T-helper 1 cell treated with Interleukin-12 subunit alpha and Interleukin-12 subunit beta and Interleukin-4 antibody, amounts not matched to agents 30 ng/mL and 1 ng/mL, for 36 hours (primary cell): ENCODE data around the gene QRICH1. TPM values are rescaled to one million over a fixed set of nuclear protein-coding genes. Genes with fewer than 3 reads are reported as not detected.

ENCODE experiments used
- intact Hi-C: fragments of 100-400 bp; cut with micrococcal nuclease; formaldehyde crosslinking; loops from one replicate; pipeline ENCODE4 v1.15.1; 2024
- total RNA-seq: library from RNA; stranded (reverse); gene quantifications from 2 replicates; pipeline ENCODE4 v1.2.3, GENCODE V29; 2022

Gene QRICH1
- total RNA-seq, 1 donor from 2014 or later: 150 TPM

DNA sequence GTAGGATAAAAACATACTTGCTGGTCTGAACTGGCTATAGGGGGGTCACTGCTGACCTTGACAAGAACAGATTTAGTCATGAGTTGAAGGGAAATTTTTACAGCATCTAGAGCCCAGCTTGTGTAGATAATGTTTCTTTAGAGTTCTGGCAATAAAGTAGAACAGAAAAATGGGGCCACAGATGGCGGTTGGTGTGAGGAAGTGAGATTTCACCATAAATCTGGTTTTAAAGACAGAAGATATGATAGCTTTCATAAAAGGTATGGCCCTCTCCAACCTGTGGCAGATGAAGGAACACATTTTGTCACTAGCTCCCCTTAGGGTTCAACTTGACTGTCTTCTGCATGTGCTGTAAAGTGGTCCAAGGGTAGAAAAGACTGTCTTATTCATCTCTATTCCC lies 40.3 kb downstream of the QRICH1 start:
- intact Hi-C loops: no loop called here

DNA sequence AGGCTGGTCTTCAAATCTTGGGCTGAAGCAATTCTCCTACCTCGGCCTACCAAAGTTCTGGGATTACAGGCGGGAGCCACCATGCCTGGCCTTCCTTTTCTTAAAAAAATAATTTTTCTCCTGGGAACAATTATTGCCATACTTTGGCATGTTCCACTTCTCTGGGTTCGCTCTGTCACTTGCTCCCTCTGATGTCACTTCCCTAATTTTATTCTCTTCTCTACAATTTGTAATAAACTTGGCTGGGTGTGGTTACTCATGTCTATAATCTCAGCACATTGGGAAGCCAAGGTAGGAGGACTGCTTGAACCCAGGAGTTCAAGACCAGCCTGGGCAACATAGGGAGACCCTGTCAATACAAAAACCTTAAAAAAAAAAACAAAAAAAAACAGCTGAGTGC lies 58.6 kb downstream of the QRICH1 start:
- intact Hi-C loops: no loop called here

DNA sequence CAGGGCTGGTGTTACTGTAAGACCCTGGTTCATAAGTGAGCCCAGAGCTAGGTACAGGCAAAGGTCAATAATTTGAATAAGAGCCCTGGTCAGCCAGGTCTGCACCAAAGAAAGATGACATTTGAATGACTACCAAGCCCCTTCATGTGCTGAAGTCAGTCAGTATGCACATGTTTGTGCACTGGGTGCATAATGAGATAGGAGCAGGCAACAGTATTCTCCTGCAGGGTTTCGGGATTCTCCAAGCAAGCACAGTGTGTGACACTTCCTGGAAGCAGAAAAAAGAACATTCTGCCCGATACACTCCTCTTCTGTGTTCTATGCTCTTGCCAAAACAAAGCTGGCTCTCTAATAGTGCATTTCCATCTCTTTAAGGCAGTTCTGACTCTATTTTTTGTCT lies 59.2 kb downstream of the QRICH1 start:
- intact Hi-C loops: no loop called here

DNA sequence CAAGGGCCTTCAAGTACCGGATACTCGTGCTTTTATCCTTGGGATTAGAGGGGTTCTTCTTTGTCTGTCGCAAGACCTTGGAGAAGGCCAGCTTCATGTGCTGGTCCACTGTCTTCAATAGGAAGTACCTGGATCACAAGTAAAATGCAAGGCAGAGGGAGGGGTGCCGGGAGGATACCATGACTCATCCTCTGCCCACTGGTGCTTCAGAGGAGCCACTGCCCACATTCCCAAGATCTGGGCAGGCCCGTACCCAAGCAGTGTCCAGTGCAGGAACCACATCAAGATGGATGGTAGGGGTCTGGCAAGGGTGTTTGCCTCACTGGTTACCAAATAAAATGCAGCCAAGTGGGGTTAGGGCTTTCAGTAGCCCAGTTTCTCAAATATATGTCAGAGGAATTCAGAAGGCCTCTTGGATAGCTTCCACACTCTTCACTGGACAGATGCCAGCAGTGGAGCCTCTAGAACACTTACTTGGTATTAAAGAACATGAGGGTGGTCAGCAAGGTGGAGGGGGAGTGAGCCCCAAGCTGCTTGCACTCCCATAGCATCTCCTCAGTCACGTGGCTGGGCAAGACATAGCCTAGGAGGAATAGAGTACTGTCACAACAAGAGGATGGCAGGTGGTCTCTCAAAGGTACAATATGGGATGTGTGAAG lies 61.1 kb downstream of the QRICH1 start:
- intact Hi-C loops: no loop called here

DNA sequence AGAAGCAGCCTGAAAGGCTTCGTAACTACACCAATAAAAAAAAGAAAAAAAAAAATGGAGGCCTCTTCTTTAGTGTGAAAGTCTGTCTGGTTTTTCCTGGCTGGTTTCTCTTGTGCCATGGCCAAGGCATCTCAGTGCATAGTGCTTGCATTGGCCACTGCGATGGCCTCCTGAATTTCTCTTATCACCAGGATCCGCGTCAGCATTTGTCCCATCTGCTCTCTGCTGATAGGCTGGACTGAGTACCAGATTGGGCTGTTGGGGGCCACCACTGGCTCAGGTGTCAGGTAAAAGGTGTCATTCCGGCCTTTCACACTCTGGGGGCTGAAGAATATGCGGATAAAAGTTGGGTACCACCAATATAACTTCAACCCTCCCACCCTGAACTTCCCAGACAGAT lies 63.5 kb downstream of the QRICH1 start:
- intact Hi-C loops: no loop called here

DNA sequence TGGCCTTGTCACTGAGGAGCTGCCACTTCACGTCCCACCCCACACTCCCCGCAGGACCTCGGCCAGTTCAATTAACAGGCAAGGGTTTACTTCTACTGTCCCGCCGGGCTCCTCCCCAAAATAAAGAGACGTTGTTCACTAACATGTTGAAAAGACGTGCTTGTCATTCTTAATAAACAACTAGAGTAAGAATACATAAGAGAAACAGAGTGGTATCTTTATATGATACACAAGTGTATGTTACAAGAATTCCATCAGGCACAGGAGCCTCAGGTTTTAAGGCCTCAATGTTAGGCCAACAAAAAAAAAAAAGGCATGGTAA lies 64.3 kb downstream of the QRICH1 start:
- intact Hi-C loops: loop anchor here (1.0 to 10.0 kb wide), 14 partner anchors 8 to 1265 kb away; partner anchors contain the start of genes CDC25A, DAG1, GNAI2 and GPX1

DNA sequence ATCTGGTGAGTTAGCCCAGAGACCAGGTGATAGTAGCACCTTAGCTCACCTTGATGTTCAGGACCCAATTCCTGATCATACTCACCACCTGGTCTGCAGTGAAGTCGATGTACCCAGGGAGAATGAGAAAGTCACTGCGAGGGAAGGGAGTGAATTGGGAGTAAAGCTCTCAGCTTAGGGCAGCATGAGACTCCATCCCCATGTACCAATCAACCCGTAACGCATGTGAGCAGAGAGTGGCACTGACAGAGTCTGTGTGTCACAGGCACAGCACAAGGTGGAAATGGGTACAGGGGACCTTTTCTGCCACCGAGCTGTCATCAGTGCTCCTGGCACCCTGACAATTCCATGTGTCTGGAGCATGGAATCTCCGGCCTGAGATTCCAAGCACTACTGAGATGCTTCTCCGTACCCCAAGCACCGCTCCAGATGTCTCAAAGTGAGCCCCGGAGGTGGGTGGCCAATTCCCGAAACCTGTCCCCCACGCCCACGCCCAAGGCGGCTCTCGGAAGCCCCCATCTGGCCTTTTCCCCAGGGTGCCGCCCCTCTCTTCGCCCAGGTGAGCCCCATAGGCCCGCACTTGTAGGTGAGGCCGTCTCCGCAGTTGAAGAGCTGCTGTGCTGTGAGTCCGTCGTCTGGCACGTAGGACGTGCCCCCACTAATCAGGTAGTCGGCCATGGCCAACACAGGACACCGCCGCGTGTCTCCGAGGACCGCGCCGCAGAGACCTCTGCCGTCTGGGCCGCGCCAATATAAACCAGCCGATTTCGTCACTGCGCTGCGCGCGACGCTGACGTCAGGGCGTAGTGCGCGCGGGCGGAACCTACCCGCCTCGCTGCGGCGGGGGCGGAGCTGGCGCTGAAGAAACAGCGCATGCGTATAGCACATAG lies 65.0 kb downstream of the QRICH1 start, which contains the start of gene IMPDH2:
IMPDH2 (minus strand) TSS at position 726 of the 890 bp plus-strand sequence; CDS start at position 678, 48 bp downstream.
- intact Hi-C loops: loop anchor here (1.0 to 10.0 kb wide), 14 partner anchors 8 to 1266 kb away; partner anchors contain the start of genes CDC25A, DAG1, GNAI2 and GPX1

DNA sequence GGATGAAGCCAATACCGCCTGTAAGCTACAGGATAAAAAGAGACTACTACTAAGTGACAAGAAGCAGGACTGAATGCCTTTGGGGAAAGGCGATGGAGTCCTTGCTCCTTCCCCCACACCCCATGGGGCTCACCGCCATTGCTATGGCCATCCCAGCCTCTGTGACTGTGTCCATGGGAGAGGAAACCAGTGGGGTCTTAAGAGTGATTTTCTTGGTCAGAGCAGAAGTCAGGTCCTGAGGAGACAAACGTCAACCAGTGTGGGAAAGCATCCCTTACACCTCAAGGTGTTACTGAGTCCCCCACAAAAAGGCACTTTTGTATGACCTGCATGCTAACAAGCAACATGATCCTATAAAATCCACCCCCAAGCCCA lies 65.6 kb downstream of the QRICH1 start:
- intact Hi-C loops: loop anchor here (2.0 to 10.0 kb wide), 7 partner anchors 313 to 1267 kb away; partner anchors contain the start of genes CDC25A, DAG1, GNAI2 and GPX1

DNA sequence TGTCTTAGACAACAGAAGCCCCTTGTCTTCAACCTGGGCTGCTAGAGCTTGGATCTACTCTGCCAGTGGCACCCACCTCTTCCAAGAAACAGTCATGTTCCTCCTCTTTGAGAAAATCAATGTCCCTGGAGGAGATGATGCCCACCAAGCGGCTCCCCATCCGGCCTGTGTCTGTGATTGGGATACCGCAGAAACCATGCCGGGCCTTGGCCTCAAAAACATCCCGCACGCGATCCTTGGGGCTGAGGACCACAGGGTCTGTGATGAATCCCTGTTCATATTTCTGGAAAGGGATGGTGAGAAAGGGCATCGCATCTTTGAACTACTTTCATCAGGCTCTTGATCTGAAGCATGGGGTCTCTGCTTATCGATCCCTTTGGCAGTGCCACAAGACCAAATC lies 66.2 kb downstream of the QRICH1 start:
- intact Hi-C loops: loop anchor here (2.0 to 10.0 kb wide), 7 partner anchors 313 to 1267 kb away; partner anchors contain the start of genes CDC25A, DAG1, GNAI2 and GPX1

DNA sequence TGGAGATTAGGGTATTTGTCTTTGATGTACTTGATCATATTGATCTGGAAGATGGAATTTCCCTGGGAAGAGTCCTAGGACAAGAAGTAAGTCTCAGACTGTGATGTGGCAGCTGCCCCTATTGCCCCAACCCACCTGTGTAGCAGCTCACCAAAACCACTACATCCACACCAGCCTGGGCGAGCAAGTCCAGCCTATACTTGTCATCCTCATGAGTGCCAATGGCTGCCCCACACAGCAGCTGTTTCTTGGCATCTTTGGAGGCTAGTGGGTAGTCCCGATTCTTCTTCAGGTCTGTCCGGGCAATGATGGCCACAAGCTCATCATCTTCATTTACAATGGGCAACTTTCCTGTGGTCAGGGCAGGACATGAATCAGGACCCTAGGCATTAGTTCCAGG lies 67.3 kb downstream of the QRICH1 start:
- intact Hi-C loops: loop anchor here (5.0 to 10.0 kb wide), 4 partner anchors 331 to 1268 kb away; partner anchors contain the start of genes CDC25A, GNAI2, GPX1 and HYAL3

DNA sequence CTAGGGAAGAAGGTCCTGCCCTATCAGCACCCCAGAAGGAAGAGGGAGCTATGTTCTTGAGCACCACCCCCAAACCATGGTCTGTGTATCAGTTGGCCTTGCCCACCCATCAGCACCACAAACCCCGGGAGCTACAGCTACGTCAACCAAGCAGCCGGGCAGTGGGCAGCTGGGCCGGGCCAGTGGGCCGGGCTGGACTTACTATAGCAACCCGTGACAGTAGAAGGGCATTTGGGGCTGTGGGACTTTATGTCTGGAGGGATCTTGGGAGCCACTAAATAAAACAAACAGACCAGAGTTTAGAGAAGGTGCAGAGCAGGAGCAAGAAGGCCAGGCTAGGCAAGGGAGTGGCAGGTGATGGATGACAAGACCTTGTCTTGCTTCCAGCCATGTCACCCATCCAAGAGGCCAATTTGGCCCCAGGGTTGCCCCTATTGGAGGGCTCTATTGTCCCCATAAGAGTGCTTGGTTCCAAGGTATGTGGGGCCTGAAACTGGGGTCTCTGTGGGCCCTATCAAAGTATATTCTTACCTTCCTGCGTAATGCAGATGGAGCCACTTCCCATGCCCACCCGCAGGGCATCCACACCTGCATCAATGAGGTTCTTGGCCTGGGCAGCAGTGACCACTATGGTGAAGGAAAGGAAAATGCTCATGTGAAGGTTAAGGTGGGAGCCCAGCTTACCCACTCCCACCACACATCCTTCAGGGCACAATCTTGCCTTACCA lies 67.9 kb downstream of the QRICH1 start:
- intact Hi-C loops: loop anchor here (5.0 to 10.0 kb wide), 4 partner anchors 331 to 1269 kb away; partner anchors contain the start of genes CDC25A, GNAI2, GPX1 and HYAL3

DNA sequence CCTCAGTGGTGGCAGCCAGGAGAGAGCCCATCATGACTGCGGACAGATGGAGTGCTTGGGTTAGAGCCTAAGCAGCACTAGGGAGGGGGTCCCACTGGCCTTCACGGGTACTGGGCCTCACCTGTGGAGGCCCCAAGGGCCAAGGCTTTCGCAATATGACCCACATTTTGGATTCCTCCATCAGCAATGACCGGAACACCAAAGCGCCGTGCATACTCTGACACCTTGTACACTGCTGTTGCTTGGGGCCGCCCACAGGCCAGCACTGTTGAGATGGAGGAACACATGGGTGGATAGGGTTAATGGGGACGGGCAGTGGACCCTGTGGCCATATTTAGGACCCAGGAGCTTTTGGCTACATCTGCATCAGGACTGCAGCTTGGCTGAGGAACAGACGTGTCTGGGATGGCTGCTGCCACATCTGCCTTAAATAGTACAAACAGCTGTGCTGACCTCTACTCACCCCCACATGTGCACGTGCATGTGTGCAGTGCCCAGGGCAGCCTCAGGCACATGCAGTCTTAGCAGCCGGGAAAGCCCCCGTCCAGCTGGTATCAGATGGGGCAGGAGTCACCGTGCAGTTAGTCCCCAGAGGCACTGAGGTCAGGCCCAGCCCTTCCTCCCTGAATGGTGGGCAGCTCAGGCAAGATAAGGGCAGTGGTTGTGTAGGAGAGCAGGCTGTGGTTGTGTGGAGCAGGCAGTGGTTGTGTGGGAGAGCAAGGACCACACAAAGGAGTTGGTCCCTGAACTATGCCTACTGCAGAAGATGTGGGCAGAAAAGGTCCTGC lies 68.7 kb downstream of the QRICH1 start:
- intact Hi-C loops: loop anchor here (5.0 to 10.0 kb wide), 4 partner anchors 332 to 1270 kb away; partner anchors contain the start of genes CDC25A, GNAI2, GPX1 and HYAL3

DNA sequence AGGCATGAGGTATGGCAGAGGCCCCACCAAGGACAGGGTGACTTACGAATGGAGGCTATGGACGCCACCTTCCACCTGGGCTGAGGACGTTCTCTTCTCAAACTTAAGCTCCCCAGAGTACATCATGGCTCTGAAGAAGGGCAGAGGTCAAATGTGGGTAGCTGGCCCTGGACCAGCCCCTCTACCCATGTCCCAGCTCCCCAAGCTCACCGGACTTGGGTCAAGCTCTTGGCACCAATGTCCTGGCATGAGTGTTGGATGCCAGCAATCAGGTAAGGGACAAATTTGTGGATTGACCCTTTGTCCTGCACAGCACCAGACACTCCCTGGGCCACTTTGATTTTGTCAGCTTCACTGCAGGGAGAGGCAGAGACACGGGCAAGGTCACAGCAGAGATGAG lies 69.4 kb downstream of the QRICH1 start:
- intact Hi-C loops: loop anchor here (5.0 to 10.0 kb wide), 3 partner anchors 698 to 1270 kb away; partner anchors contain the start of genes CDC25A, GMPPB, HYAL3 and IFRD2

DNA sequence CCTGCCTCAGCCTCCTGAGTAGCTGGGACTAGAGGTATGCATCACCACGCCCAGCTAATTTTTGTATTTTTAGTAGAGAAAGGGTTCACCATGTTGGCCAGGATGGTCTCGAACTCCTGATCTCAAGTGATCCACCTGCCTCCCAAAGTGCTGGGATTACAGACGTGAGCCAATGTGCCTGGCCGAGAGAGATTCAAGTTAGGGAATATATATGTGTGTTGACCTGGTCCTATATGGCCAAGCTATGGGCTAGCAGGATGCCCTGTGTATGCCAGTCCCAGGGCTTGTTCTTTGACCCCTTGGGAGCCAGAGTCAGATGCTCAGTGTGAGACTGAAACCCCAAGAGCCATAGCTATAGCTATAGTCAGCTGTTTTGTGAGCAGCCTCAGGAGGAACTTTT lies 70.1 kb downstream of the QRICH1 start:
- intact Hi-C loops: loop anchor here (5.0 to 10.0 kb wide), 3 partner anchors 699 to 1271 kb away; partner anchors contain the start of genes CDC25A, GMPPB, HYAL3 and IFRD2

DNA sequence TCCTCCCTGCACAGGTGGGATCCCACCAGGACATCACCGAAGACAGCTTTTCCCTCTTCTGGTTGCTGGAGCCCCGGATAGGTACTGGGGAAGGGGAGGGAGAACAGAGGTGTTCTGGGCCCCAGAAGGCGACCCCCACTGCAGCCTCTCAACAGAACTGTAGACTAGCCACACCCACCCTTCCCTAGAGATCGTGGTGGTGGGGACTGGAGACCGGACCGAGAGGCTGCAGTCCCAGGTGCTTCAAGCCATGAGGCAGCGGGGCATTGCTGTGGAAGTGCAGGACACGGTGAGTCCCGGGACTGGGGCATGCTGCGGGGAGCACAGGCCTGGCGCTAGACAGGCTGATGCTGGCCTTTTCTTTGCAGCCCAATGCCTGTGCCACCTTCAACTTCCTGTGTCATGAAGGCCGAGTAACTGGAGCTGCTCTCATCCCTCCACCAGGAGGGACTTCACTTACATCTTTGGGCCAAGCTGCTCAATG lies 71.1 kb downstream of the QRICH1 start:
- intact Hi-C loops: loop anchor here (5.0 to 10.0 kb wide), 3 partner anchors 700 to 1272 kb away; partner anchors contain the start of genes CDC25A, GMPPB, HYAL3 and IFRD2

DNA sequence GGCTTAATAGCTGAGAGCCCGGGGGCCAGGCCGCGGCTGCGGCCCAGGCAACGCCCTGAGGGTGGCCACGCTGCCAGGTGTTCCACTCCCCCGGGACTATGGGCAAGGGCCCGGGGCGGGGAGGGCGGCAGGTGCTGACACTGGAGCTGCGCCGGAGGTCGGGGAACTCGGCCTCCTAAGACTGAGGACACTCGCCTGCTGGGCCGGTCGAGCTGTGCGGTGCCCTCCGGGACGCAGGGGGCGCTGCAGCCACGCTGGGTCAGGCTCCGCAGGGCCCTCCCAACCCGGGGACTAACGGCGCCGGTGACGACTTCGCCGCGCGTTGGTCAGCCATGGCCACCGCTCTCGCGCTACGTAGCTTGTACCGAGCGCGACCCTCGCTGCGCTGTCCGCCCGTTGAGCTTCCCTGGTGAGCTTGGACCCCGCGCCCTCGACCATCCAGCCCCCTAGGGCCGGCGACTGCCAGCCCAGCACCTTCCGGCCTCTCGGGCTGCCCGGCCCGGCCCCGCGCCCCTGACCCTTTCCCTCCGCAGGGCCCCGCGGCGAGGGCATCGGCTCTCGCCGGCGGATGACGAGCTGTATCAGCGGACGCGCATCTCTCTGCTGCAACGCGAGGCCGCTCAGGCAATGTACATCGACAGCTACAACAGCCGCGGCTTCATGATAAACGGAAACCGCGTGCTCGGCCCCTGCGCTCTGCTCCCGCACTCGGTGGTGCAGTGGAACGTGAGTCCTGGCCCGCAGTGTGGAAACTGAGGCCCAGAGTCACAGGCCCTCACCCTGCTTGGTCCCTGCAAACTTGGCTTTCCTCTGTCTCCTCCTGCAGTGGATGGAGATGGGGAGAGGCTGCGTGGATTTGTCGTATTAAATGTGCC lies 71.8 kb downstream of the QRICH1 start, which contains the start of gene NDUFAF3:
NDUFAF3 (plus strand) TSS at position 309 of the 875 bp plus-strand sequence; CDS start at position 333, 24 bp downstream.
- intact Hi-C loops: loop anchor here (1.0 to 10.0 kb wide), 15 partner anchors 7 to 1273 kb away; partner anchors contain the start of genes ARIH2, CCDC71, CDC25A and GMPPB

DNA sequence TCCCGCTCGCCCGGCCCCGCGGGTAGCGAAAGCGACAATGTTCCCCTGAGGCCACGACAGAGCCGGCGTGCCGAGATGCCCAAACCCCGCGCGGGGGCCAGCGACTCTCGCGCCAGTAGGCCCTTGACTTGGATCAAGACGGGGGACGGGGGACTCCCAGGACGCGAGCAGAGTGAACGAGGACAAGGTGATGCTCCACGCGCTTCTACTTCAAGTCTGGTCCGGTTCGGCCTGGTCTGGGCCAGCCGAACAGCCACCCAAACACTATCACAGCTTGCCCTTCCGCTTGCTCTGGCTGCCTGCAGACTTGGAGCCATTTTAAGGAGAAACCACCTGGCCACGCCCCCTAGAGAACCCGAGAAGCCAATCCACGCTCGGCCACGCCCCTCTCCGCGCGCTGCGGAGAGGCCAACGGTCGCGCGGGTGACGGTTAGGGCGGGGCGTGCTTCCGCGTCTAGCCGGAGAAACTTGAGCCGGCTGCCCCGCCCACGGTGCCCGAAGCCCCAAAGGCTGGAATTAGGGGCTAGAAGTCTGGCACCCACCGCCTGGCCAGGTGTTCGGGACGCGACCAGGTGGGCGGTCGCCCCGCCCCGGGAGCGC lies 72.6 kb downstream of the QRICH1 start:
- intact Hi-C loops: loop anchor here (1.0 to 10.0 kb wide), 15 partner anchors 8 to 1273 kb away; partner anchors contain the start of genes ARIH2, CCDC71, CDC25A and GMPPB
